HG03378 (cell line): ENCODE results near the gene SBF1.

Experiments
- ATAC-seq: cut with Tn5 transposase; IDR thresholded peaks from one replicate; pipeline ENCODE4 v1.9.1; 2021; ENCODE audit warnings: mild to moderate bottlenecking, moderate library complexity; ENCODE audit not compliant: unreplicated experiment

Gene SBF1

DNA sequence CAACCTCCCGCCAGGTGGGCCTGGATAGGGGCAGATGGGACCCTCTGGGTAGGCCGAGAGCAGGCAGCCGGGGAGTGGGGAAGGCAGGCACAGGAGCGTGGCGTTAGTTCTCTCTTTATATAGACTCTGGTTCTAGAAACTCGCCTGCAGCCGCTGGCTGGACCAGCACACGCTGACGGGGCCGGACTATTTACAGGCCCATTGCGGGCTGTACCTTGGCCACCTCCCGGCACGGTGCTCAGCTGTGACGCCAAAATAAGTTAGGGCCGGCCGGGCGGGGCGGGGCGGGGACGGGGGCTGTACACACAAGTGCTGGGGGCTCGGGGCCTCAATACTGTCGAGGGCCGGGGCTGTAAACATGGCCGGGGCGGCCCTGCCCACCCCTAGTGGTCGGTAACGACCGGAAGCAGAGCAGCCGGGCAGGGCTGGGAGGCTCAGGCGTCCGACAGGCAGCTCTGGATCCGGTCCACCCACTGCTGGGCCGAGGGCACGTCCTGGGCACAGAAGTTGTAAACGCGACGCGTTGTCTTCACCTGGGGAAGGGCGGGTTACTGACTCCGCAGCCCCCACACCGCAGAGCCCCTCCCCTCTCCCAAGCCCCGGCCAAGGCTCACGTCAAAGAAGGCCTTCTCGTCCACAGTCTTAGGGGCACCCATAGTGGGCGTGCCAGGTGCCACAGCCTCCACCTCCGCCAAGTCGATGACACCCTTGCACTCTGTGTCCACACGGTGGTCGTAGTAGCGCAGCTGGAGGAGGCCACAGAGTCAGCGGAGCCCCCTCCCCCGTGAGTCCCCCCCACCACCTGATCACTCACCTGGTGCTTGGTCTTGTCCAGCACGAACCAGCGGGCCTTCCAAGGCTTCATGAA, 27.9 kb downstream of the SBF1 start:
- no peak for ATAC-seq

DNA sequence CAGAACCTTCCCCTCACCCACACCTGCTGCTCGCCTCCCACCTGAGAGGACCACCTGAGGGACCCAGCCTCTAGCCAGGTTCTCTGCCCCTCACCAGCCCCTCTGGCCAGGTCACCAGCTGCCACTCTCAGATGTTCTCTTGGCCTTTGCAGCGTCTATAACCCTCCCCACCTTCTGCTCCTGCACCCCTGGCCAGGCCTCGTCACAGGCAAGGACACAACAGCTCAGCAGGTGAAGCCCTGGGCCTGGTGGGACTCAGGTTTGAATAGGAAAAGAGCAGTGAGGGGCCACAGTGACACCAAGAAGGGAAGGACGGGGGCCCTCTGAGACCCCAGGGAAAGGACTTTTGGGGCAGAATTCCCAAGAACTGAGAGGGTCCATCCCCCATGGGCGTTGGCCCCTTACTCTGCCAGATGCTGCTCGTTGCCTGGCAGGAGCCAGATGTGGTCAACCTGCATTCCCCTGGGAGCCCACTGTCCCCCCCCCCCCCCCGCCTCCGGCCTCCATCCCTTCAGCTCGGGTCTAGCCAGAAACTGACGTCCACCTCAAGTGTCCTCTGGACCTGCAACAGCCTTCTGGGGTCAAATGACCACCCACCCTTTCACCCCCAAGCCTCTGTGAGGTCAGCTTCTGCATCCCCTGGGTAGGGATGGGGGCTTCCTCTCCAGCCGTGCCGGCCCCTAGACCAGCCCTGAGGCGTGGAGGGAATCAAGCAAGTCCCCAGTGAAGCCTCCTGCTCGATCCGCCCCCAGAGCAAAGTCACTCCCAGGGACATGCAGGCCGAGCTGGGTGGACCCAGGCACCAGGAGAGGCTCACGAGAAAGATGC, 28.7 kb downstream of the SBF1 start:
- ATAC-seq, result no peak

DNA sequence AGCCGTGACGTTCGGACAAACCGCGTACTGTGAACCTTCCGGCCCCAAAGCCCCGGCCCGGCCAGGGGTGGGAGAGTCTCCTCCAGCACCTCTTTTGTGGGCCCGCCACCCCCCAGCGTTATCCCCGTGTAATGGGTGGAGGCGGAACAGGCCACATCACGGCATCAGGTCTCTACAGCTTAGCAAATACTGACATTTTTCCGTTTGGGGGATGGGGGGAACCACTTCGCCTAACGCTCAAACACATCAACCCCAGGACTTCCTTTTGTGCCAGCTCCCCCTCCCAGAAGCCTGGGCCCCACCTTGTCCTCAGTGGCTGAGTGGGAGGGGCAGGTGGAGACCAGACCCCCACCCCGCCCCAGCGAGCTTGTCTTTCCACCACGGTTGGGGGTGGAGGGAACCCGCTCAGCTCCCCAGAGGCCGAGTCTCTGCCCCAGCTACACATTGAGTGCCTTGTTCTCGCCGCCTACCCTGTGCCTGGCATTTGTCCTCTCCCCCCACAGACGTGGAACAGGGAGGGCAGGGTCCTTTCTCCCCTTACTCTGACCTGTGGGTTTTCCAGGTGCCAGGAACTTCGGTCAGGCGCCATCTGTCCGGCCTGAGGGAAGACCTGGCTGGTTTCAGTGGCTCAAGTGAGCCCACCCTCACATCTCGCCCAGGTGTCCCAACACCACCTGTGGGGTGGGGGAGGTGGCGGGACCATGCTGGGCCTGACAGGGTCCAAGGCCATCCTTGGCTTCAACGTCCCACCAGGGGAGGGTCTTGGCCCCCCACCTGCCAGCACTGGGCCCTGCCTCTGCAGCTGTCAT, 29.6 kb downstream of the SBF1 start:
- ATAC-seq, result no peak

DNA sequence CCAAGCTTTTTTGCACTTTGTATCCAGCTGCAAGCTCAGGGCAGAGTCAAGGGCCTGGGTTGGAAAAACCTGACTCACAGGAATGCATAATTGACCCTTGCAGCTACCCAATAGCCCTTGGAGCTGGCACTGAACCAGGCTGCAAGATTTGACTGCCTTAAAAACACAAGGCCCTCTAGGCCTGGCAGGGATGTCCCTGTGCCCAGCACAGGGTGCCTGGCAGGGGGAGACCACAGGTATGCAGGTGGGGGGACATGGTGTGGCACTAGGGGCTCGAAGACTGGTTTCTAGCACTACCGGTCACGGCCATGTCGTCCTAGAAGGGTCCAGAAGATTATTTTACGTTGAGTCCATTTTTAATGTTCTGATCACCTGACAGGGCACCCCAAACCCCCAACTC, 30.2 kb downstream of the SBF1 start:
- ATAC-seq, result no peak

DNA sequence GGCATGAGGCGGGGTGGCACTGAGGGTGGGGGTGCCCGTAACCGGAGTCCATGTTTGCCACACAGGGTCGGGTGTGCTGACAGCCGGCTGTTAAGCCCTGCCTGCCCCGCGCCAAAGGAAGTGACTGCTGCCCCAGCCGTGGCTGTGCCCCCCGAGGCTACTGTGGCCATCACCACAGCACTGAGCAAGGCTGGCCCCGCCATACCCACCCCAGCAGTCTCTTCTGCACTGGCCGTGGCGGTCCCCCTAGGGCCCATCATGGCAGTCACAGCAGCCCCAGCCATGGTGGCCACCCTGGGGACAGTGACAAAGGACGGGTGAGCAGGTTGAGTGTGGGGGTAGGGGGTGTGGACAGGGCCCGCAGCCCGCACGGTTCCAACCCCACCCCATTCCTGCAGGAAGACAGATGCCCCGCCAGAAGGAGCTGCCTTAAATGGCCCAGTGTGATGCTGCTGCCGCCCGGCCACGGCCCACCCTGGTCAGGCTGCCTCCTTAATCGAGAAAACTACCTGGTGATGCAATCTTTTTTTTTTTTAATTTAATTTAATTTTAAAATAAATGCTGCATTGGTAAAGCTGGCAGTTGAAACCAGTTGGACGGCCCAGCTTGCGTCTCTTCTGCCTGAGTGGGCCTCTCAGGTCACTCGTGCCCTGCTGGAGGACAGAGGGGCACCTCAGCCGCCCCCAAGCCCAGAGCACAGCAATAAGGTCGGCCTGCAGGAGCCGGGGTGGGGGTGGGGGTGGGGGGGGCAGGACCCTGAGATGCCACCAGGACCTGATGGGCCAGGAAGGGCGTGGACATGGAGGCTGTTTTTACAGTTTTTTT, 30.8 kb downstream of the SBF1 start:
- ATAC-seq, result no peak

DNA sequence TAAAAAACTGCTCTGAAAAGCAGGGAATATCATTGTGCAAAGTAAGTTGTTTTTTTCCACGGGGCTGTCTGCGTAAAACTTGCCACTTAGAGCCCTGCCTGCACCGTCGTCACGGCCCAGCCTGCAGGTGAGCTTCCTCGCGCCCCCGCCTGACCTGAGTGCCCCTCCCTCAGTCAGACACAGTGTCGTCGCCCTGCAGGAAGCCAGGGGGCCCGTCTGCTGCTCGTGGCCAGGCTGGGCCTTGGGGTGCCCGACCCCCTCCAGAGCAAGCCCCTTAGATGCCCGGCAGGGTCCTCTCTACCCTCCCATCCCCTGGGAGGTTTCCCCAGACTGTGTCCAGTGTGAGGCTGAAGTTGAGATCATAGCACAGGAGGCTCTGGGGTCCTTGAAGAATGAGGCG, 31.6 kb downstream of the SBF1 start:
- ATAC-seq, result no peak

DNA sequence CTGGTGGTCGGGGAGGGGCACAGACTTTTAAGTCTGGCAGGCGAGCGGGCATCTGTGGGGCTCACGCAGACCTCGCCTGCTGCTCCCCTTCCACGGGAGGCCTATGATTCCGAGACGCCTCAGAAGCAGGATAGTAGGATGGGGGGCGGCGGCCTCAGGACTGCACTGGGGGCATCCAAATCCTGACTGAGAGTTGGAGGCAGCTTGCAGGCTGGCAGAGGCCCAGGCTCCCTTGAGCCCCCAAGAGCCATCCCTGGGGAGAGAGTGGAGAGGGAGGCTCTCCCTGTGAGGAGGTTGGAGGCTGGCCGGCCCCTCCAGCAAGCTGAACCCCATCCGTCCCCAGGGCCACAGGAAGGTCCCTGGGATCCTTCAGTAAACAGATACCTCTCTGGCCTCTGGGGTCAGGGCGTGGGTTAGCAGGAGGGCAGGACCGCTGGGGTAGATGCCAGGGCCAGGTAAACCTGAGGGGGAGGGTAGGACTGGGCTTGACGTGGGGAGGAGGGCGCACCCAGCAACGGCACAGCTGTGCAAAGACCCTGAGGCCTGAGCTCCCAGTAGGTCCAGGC, 33.3 kb downstream of the SBF1 start:
- ATAC-seq, result no peak

DNA sequence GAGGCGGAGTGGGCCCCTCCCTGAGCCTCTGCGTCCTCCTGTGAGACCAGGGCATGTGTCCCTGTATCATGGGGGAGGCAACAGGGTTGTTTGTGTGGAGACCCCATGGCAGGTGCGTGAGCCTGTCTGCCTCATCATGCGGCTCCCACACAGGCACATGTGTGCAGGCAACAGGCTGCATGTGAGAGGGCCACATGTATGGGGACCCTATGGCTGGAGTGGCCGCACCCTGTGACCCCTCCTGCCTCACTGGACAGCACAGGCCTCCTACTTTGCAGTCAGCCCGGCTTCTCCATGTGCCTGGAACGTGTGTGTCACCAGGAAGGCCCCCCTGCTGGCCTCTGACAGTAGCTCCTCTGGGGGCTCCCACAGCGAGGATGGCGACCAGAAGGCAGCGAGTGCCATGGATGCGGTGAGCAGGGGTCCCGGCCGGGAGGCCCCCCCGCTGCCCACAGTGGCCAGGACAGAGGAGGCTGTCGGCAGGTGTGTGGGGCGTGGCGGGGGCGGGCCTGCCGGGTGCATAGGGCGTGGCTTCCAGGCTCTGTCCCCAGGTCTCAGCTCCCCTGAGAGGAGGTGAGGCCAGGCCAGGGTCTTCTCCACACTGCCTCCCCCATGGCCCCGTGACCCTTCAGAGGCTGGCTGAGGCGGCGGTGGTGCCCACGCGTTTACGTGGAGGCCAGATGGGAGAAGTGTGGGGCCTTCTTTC, 34.1 kb downstream of the SBF1 start:
- no peak for ATAC-seq

DNA sequence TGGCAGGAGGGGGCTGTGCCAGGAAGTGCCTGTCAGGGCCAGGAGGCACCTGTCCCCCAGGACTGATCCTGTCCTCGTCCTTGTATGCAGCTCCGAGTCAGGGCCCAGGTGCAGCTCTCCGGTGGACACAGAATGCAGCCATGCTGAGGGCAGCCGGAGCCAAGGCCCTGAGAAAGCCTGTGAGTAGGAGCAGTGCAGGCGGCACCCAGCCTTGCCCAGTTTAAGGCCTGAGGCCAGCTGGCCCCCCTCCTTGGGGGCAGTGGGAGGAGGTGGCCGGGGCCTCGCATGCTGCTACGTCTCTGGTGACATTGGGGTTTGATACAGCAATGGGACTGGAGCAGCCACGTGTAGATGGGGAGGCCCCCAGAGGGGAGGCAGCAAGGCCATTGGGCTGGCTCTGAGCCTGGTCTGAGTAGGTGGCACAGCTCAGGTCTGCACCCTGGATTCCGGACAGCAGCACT, 34.9 kb downstream of the SBF1 start:
- no peak for ATAC-seq

DNA sequence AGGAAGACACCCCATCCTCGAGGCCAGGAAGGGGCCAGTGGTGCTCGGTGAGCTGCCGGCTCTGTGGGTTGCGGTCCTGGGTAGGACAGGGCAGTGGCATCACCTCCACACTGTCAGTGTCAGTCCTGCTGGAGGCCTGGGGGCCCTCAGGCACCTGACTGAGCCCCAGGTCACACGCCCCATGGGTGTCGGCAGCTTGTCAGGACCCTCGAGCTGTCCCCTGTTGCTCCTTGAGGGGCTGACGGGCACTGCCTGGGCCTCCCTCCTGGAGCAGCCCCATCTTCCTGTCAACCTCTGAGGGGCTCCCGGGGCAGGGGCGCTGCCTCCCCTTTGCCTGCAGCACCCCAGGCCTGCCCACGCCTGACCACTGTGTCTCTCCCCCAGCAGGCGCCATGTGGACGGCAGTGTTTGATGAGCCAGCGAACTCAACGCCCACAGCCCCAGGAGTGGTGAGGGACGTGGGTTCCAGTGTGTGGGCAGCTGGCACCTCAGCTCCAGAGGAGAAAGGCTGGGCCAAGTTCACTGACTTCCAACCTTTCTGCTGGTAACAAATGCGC, 35.4 kb downstream of the SBF1 start:
- no peak for ATAC-seq

DNA sequence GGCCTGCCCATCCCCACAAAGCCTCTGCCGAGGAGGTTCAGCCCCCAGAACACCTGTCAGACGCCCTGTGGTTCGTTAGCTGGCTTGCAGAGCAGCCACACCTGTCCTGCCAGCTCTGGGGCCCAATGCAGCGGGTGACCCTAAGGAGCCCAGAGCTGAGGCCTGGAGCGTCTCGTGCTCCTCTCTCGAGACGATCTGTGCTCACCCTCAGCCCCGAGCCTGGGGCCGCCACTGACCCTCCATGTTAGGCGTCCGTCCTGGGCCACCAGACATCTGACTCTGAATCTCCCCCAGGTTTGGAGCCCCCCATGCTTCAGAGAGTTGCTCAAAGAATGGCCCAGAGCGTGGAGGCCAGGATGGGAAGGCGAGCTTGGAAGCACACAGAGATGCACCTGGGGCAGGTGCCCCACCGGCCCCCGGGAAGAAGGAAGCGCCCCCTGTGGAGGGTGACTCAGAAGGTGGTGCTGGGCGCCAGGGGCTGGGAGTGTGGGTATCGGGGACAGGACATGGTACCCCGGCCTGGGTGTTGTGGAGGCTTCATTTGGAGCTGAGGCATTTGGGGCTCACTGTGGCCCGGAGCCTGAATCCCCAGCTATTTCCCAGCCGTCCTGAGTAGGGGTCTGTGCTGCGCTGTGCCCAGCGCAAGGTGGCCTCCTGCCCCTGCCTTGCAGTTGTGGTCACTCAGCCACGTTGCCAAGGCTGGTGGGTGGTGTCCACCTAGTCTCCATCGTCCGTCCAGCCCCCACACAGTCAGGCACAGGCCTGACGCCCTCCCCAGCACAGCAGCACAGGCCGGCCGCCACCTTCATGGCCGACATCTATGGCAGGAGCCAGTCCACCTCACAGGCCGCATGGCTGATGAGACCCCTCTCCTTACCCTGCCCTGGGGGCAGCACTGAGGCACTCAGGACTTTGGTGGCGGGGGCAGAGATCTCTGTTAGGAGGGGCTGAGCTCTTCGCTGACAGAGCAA, 36.2 kb downstream of the SBF1 start:
- no peak for ATAC-seq

DNA sequence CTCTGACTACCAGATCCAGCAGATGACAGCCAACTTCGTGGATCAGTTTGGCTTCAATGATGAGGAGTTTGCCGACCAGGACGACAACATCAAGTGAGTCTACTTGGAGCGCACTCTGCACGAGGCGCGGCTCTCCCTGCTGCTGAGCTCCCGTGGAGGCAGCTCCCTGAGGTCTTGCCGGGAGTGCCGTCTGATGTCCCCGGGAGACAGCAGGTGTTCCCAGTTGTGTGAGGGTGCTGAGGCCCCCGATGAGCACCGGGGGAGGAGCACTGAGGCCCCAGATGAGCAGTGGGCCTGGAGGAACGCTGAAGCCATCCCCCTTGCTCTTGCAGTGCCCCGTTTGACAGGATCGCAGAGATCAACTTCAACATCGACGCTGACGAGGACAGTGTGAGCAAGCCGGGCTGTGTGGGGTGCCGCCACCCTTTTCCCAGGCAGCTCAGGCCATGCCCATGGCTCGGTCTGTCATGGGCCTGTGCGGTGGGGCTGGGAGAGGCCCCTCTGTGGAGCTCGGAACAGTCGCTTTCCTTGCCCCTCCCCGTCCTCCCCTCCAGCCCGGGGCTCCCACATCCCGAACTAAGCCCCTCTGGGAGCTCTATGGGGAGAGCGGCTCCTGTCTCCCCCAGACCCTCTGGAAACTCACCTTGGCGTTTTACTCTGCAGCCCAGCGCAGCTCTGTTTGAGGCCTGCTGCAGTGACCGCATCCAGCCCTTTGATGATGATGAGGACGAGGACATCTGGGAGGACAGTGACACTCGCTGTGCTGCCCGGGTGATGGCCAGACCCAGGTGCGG, 37.1 kb downstream of the SBF1 start:
- ATAC-seq, result no peak

DNA sequence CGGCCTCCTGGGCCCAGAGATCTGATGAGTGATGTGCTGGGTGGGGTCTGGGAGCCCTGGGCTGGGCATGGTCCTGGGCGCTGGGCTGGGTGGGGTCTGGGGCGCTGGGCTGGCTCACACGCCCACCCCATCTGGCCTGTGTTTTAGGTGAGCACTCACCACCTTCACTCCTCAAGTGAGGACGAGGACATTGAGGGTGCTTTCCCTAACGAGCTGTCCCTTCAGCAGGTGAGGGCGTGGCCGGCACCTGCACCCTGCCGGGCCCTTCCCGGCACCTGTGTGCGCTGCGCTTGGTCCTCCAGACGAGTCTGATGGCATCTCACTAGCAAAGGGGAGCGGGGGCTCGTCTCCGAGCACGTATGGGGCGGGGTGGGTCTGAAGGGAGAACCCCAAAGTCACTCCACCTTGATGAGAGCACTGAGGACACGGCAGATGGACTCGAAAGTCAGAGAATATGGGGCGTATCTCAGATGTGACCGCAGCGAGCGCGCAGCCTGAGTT, 37.9 kb downstream of the SBF1 start:
- no peak for ATAC-seq

DNA sequence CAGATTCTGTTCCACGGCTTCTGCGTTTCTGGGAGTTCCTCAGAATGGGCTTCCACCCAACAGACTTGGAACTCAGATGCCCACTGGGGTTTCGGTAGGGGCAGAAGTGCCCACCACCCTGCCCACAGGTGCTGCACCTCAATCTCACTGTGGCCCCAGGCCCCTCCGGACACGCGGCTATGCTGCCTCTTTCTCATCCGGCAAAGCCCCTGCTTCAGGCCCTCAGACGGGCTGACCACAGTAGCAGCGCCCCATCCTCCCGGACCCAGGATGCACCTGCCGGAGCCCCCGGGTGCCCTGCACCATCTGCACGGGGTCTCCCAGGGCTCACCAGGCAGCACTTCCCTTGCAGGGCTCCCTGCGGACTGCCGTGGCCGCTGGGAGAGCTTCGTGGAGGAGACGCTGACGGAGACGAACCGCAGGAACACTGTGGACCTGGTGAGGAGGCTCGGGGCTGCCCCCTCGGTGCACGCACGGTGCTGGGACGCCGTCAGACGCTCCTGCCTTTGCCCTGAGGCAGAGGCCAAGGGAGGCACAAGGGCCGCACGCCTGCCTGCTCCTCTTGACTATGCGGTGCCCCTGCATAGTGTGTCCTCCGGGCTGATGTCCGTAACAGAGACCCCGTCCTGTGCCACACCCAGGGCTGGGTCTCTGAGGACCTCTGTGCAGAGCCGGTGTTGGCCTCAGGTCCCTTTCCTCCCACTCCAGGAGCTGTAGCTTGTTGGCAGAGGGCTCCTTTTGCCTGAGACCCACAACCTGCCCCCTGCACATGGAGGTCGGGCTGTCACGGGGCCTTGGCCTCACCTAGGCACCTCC, 38.6 kb downstream of the SBF1 start:
- ATAC-seq, result no peak

DNA sequence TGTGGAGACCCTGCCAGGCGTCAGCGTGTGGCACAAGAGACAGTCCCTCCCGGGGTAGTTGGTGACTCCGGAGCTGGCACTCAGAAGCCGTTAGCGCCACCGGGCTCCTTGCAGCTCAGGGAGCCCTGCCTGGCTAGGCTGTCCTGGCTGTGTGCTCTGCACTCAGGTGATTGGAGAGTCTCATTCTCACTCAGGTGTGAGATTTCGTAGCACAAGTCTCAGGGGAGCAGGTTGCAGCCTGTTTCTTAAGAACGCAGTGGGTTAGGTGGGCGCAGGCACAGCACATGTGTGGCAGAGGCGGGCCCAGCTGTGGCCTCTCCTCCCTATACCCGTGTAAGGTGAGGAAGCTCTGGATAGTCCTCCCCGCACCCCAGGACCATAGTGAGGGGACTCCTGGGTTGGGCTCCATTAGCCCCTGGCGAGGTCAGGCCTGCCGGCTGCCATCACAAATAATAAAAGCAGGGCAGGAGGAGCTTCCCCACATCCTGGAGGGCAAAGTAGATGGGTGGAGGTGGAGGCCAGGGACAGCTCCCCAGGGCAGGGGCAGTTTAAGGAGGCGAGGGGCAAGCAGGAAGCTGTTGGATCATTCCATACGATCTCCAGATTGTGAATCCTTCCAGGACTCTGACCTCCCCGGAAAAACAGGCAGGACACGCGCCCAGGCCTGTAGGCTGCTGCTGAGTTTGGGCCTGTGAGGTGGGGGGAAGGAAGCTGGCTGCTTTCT, 39.4 kb downstream of the SBF1 start:
- ATAC-seq, result no peak
